K562 (cell line): ENCODE results near the gene TXNRD3. TPM values are rescaled to one million over a fixed set of nuclear protein-coding genes. Genes with fewer than 3 reads are reported as not detected.

ENCODE experiments used
- ATAC-seq: fragments of 200-7000 bp; cut with Tn5 transposase; 3 replicates; pipeline ENCODE4 v1.9.1; 2020; ENCODE audit warnings: moderate library complexity
- BruUV-seq: library from RNA; stranded (reverse); fragments of 400-500 nt; replicated peaks from 2 replicates; lab custom pipeline; 2021; lab: Mats Ljungman, UMichigan
- CTCF ChIA-PET: fragments of 300-600 bp; formaldehyde crosslinking; extraction: SDS; loops from one replicate; lab custom pipeline; 2021; ENCODE audit warnings: low intra/inter-chr PET ratio; lab: Yijun Ruan, JAX
- POLR2A ChIA-PET: fragments of 300-600, 350-650 bp; sonication (Branson Sonifier 250); formaldehyde crosslinking; extraction: SDS; loops from one replicate; lab custom pipeline; 2021; ENCODE audit warnings: antibody characterized with exemption, inconsistent platforms; lab: Yijun Ruan, JAX
- DNase-seq, 4 experiments: peaks; one replicate each; pipeline versions ENCODE4 v3.0.0 to v3.0.0-alpha.2; 2011 to 2018; ENCODE audit warnings: low spot score in 3 of 4, mixed read lengths in 3 of 4; ENCODE audit errors: extremely low read depth in 1 of 4
- FAIRE-seq: peaks from 2 replicates; lab custom pipeline; 2011; peaks lifted over from hg19 to GRCh38; lab: Jason Lieb, UNC
- H2AFZ ChIP-seq: 2 replicates; pipeline ENCODE4 v1.6.0; 2011; ENCODE audit warnings: low read depth, low read length, control low read depth, inconsistent platforms
- H3K27ac ChIP-seq: fragments of 200-600 bp; 3 replicates; pipeline ENCODE4 v1.8.0; 2011; ENCODE audit warnings: low read depth, mild to moderate bottlenecking, control low read depth, inconsistent platforms, low read length, moderate library complexity, mixed read lengths; ENCODE audit errors: extremely low read depth
- H3K27me3 ChIP-seq, 2 experiments: fragments of 300-600 bp in 1 of 2; 2 replicates in 1 of 2; 3 replicates in 1 of 2; pipeline versions ENCODE4 v1.6.0 to v1.8.0; 2011; ENCODE audit warnings: inconsistent platforms in 2 of 2, low read length in 2 of 2, mild to moderate bottlenecking in 1 of 2, mixed read lengths in 1 of 2, moderate library complexity in 1 of 2; ENCODE audit not compliant: control insufficient read depth in 2 of 2, insufficient read depth in 2 of 2
- H3K36me3 ChIP-seq: fragments of 300-600 bp; 3 replicates; pipeline ENCODE4 v1.8.0; 2011; ENCODE audit warnings: mild to moderate bottlenecking, low read length, inconsistent platforms; ENCODE audit not compliant: control insufficient read depth, insufficient read depth
- H3K4me1 ChIP-seq, 2 experiments: fragments of 200-600 bp in 1 of 2; replicated peaks in 1 of 2; 2 replicates in 1 of 2; 3 replicates in 1 of 2; pipeline versions ENCODE4 v1.5.1 to v1.8.0; 2011; ENCODE audit warnings: inconsistent platforms in 2 of 2, low read length in 2 of 2, mild to moderate bottlenecking in 1 of 2, mixed read lengths in 1 of 2, moderate library complexity in 1 of 2; ENCODE audit not compliant: control insufficient read depth in 2 of 2, insufficient read depth in 2 of 2
- H3K4me2 ChIP-seq: 2 replicates; pipeline ENCODE4 v1.6.1; 2011; ENCODE audit warnings: low read length, control low read depth, inconsistent platforms, mixed read lengths; ENCODE audit not compliant: insufficient read depth
- H3K4me3 ChIP-seq: fragments of 200-600 bp; sonication (generic), shearing (Covaris generic); 2 replicates; pipeline ENCODE4 v1.5.1; 2016; ENCODE audit warnings: control low read depth, inconsistent platforms
- H3K79me2 ChIP-seq: fragments of 200-600 bp; 3 replicates; pipeline ENCODE4 v1.8.0; 2011; ENCODE audit warnings: low read length, inconsistent platforms; ENCODE audit not compliant: control insufficient read depth, insufficient read depth
- H3K9ac ChIP-seq, 2 experiments: 2 replicates each; pipeline versions ENCODE4 v1.6.0 to v1.6.1; 2011; ENCODE audit warnings: low read depth in 2 of 2, low read length in 2 of 2, control low read depth in 1 of 2, inconsistent platforms in 1 of 2, mild to moderate bottlenecking in 1 of 2, mixed read lengths in 1 of 2; ENCODE audit not compliant: insufficient read depth in 1 of 2
- H3K9me1 ChIP-seq: one replicate; pipeline ENCODE4 v1.6.0; 2011; ENCODE audit warnings: inconsistent platforms, mild to moderate bottlenecking, low read length, moderate library complexity; ENCODE audit not compliant: control insufficient read depth, insufficient read depth
- H3K9me3 ChIP-seq: replicated peaks from 2 replicates; pipeline ENCODE4 v1.5.1; 2011; ENCODE audit warnings: low read depth, low read length, inconsistent platforms; ENCODE audit not compliant: control insufficient read depth, insufficient read depth
- H4K20me1 ChIP-seq: replicated peaks from 2 replicates; pipeline ENCODE4 v1.6.1; 2011; ENCODE audit warnings: low read length, inconsistent platforms, mixed read lengths; ENCODE audit not compliant: control insufficient read depth, insufficient read depth
- ARNT ChIP-seq, 2 experiments: fragments of 450-650 bp; IDR thresholded peaks; 2 replicates each; pipeline ENCODE4 v1.6.1; 2016; ENCODE audit warnings: mild to moderate bottlenecking in 1 of 2
- CBFA2T2 ChIP-seq: fragments of 450-650 bp; conservative IDR thresholded peaks from 2 replicates; pipeline ENCODE4 v1.6.1; 2017; ENCODE audit warnings: mild to moderate bottlenecking
- HDGF ChIP-seq: fragments of 450-650 bp; IDR thresholded peaks from 2 replicates; pipeline ENCODE4 v1.6.1; 2016
- MTA3 ChIP-seq: fragments of 450-650 bp; formaldehyde crosslinking; IDR thresholded peaks from 2 replicates; pipeline ENCODE4 v1.6.1; 2017; ENCODE audit warnings: mild to moderate bottlenecking, borderline replicate concordance
- OTX1 ChIP-seq: fragments of 450-650 bp; formaldehyde crosslinking; IDR thresholded peaks from 2 replicates; pipeline ENCODE4 v1.4.0; 2022; ENCODE audit warnings: mild to moderate bottlenecking
- PHF8 ChIP-seq: fragments of 200-600 bp; sonication (generic); IDR thresholded peaks from 2 replicates; pipeline ENCODE4 v1.6.1; 2012; ENCODE audit warnings: mixed run types, mild to moderate bottlenecking, inconsistent platforms, low read length, moderate library complexity, borderline replicate concordance
- PTTG1 ChIP-seq: fragments of 450-650 bp; IDR thresholded peaks from 2 replicates; pipeline ENCODE4 v1.6.1; 2016; ENCODE audit warnings: low read depth, mild to moderate bottlenecking, missing genetic modification characterization, missing compliant biosample characterization
- SIX5 ChIP-seq, 2 experiments: IDR thresholded peaks; 2 replicates each; pipeline ENCODE4 v1.6.1; 2011; ENCODE audit warnings: low read length in 2 of 2, borderline replicate concordance in 1 of 2, low read depth in 1 of 2, mild to moderate bottlenecking in 1 of 2, moderate library complexity in 1 of 2; ENCODE audit not compliant: insufficient read depth in 1 of 2
- SMARCA4 ChIP-seq: fragments of 450-650 bp; IDR thresholded peaks from 2 replicates; pipeline ENCODE4 v1.6.1; 2016
- SMARCC2 ChIP-seq: fragments of 450-650 bp; IDR thresholded peaks from 2 replicates; pipeline ENCODE4 v1.6.1; 2017; ENCODE audit warnings: antibody characterized with exemption, moderate library complexity, mild to moderate bottlenecking, low read depth
- SPI1 ChIP-seq: IDR thresholded peaks from 2 replicates; pipeline ENCODE4 v1.6.1; 2011; ENCODE audit warnings: low read depth, low read length, control low read depth, borderline replicate concordance
- ZFP1 ChIP-seq: fragments of 450-650 bp; formaldehyde crosslinking; IDR thresholded peaks from 2 replicates; pipeline ENCODE4 v1.4.0; 2020; ENCODE audit warnings: mild to moderate bottlenecking, mixed read lengths
- ZNF253 ChIP-seq: fragments of 250-450 bp; sonication (Bioruptor Pico); conservative IDR thresholded peaks from 2 replicates; pipeline ENCODE4 v1.6.1; 2021; ENCODE audit warnings: mild to moderate bottlenecking
- ZNF589 ChIP-seq: fragments of 200-800 bp; sonication (Bioruptor generic); IDR thresholded peaks from 2 replicates; pipeline ENCODE4 v1.6.1; 2016; ENCODE audit warnings: low read depth, missing genetic modification characterization, missing compliant biosample characterization
- WGBS: fragments of 100-300 bp; shearing (Covaris generic); methylation state at CpG from one replicate; pipeline ENCODE4 v1.1.6; 2016; ENCODE audit warnings: low coverage, mixed read lengths; ENCODE audit not compliant: insufficient coverage; ENCODE audit errors: missing lambda C conversion rate; 5-methylcytosine and 5-hydroxymethylcytosine counted together
- in situ Hi-C: fragments of 300-500 bp; cut with MboI; formaldehyde crosslinking; loops from 4 replicates; pipeline ENCODE4 v1.15.0; 2018; ENCODE audit warnings: inconsistent platforms, mixed read lengths
- intact Hi-C: fragments of 100-400 bp; cut with micrococcal nuclease; formaldehyde crosslinking; loops from 2 replicates; pipeline ENCODE4 v1.14.2; 2022
- polyA plus RNA-seq, 8 experiments: library from polyadenylated mRNA; depleted of rRNA in 4 of 8; stranded (reverse) in 5 of 8; unstranded in 3 of 8; fragments of >200 nt; fragmentation: Nextera tagmentation in 2 of 8; fragmentation: Illumina TruSeq in 1 of 8; extraction: Ambion mirVana in 2 of 8; extraction: Trizol in 1 of 8; gene quantifications; 2 replicates each; pipeline versions ENCODE4 v1.2.1 to v1.2.3, GENCODE V29; 2011 to 2014; ENCODE audit warnings: inconsistent platforms in 1 of 8, missing spikeins in 1 of 8
- total RNA-seq, 7 experiments: library from RNA; depleted of rRNA in 6 of 7; stranded (reverse); fragments of >200 nt in 6 of 7; fragmentation: Illumina TruSeq in 2 of 7; extraction: Trizol in 2 of 7; gene quantifications; 2 replicates each; pipeline versions ENCODE4 v1.2.1 to v1.2.3, GENCODE V29; 2011 to 2021; ENCODE audit warnings: low replicate concordance in 1 of 7
- TF ChIP-seq, protein P1 (sequence below): sonication (generic); formaldehyde crosslinking; IDR thresholded peaks from 2 replicates; pipeline ENCODE4 v1.8.0; 2022; ENCODE audit warnings: mild to moderate bottlenecking, low read depth, missing genetic modification reagents
- TF ChIP-seq, protein P2 (sequence below): sonication (generic); formaldehyde crosslinking; IDR thresholded peaks from 2 replicates; pipeline ENCODE4 v1.8.0; 2022; ENCODE audit warnings: mild to moderate bottlenecking, missing genetic modification reagents
- TF ChIP-seq, protein P3 (sequence below): fragments of 250-450 bp; sonication (Bioruptor Pico); IDR thresholded peaks from 2 replicates; pipeline ENCODE4 v1.4.0; 2020; ENCODE audit warnings: borderline replicate concordance

Gene TXNRD3
- total and polyA plus RNA-seq, 9 of the 15 experiments (the other 6 are each of a cell fraction or from before 2014, with no cell fraction given), result 0.96 to 2.3 (median 1.7) TPM

DNA sequence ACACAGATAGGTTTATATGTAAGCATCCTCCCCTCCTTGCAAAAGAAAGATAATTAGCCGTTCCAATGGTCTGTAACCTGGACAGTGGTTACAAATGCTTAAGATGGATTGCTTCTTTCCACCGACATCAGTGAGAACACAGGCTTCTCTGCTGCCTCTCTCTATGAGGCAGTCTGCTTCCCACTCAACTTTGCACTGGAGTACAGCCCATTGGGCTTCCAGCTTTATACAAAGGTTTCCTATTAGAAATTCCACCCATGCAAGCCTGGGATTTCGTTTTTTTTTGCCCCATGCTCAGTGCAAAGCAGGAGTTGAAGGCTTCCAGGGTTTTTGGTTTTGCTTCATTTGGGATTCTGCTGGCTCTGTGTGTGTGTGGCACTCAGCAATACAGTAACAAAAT is 48.9 kb downstream of the TXNRD3 start:
- H3K9me3 ChIP-seq, result no peaks in the 10 kb centered on the region
- CTCF ChIA-PET, result no interaction called here
- H4K20me1 ChIP-seq, result no peaks in the 10 kb centered on the region
- ATAC-seq (no peak), DNase-seq (no peak), FAIRE-seq (no peak)
- H3K9me1 ChIP-seq, result no peaks in the 10 kb centered on the region
- H3K9ac ChIP-seq, result no peak overlapping the region
- POLR2A ChIA-PET, result no interaction called here
- in situ Hi-C loops, result no loop called here
- WGBS, result 28% methylated on average over 3 of the region's 3 CpGs
- peaks cover 5 to 12% of the 10 kb centered on the region in 2 experiments; a peak in 3 of 5 replicates for H3K4me1 ChIP-seq
- H3K4me3 ChIP-seq, result no peak overlapping the region
- H2AFZ ChIP-seq, result no peak overlapping the region
- no TSS peak for BruUV-seq
- H3K27ac ChIP-seq, result no peak overlapping the region
- H3K4me2 ChIP-seq, result no peak overlapping the region
- intact Hi-C loops, result no loop called here
- no peaks in the 10 kb centered on the region for H3K79me2 ChIP-seq
- no peak for TF ChIP-seq CBFA2T2
- TF ChIP-seq ZNF589, result no peak
- TF ChIP-seq ZNF253, result no peak
- TF ChIP-seq SPI1, result no peak
- no peak for TF ChIP-seq ZFP1 (CRISPR knock-in tag)
- TF ChIP-seq, protein P1, sequence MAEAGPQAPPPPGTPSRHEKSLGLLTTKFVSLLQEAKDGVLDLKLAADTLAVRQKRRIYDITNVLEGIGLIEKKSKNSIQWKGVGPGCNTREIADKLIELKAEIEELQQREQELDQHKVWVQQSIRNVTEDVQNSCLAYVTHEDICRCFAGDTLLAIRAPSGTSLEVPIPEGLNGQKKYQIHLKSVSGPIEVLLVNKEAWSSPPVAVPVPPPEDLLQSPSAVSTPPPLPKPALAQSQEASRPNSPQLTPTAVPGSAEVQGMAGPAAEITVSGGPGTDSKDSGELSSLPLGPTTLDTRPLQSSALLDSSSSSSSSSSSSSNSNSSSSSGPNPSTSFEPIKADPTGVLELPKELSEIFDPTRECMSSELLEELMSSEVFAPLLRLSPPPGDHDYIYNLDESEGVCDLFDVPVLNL, result no peak
- TF ChIP-seq, protein P2, sequence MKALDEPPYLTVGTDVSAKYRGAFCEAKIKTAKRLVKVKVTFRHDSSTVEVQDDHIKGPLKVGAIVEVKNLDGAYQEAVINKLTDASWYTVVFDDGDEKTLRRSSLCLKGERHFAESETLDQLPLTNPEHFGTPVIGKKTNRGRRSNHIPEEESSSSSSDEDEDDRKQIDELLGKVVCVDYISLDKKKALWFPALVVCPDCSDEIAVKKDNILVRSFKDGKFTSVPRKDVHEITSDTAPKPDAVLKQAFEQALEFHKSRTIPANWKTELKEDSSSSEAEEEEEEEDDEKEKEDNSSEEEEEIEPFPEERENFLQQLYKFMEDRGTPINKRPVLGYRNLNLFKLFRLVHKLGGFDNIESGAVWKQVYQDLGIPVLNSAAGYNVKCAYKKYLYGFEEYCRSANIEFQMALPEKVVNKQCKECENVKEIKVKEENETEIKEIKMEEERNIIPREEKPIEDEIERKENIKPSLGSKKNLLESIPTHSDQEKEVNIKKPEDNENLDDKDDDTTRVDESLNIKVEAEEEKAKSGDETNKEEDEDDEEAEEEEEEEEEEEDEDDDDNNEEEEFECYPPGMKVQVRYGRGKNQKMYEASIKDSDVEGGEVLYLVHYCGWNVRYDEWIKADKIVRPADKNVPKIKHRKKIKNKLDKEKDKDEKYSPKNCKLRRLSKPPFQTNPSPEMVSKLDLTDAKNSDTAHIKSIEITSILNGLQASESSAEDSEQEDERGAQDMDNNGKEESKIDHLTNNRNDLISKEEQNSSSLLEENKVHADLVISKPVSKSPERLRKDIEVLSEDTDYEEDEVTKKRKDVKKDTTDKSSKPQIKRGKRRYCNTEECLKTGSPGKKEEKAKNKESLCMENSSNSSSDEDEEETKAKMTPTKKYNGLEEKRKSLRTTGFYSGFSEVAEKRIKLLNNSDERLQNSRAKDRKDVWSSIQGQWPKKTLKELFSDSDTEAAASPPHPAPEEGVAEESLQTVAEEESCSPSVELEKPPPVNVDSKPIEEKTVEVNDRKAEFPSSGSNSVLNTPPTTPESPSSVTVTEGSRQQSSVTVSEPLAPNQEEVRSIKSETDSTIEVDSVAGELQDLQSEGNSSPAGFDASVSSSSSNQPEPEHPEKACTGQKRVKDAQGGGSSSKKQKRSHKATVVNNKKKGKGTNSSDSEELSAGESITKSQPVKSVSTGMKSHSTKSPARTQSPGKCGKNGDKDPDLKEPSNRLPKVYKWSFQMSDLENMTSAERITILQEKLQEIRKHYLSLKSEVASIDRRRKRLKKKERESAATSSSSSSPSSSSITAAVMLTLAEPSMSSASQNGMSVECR (CRISPR knock-in tag), result no peak
- TF ChIP-seq HDGF, result no peak
- no peak for TF ChIP-seq SMARCA4
- no peak for TF ChIP-seq PTTG1 (tag)
- TF ChIP-seq SMARCC2, result no peak
- no peak for TF ChIP-seq ARNT (IDR thresholded peaks at IDR 0.05)
- no peak for TF ChIP-seq PHF8
- TF ChIP-seq, protein P3, sequence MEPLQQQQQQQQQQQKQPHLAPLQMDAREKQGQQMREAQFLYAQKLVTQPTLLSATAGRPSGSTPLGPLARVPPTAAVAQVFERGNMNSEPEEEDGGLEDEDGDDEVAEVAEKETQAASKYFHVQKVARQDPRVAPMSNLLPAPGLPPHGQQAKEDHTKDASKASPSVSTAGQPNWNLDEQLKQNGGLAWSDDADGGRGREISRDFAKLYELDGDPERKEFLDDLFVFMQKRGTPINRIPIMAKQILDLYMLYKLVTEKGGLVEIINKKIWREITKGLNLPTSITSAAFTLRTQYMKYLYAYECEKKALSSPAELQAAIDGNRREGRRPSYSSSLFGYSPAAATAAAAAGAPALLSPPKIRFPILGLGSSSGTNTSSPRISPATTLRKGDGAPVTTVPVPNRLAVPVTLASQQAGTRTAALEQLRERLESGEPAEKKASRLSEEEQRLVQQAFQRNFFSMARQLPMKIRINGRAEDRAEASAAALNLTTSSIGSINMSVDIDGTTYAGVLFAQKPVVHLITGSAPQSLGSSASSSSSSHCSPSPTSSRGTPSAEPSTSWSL (CRISPR knock-in tag), result no peak
- no peak for TF ChIP-seq SIX5 (IDR thresholded peaks at IDR 0.05; ENCODE audit: borderline replicate concordance in 1 of 2, insufficient read depth in 1 of 2, low read depth in 1 of 2, low read length in 2 of 2)
- no peak for TF ChIP-seq OTX1 (CRISPR knock-in tag)
- TF ChIP-seq MTA3, result no peak
- H3K36me3 ChIP-seq, result no peaks in the 10 kb centered on the region
- no peaks in the 10 kb centered on the region for H3K27me3 ChIP-seq
